Prostate gland (tissue), 2 donors: ENCODE results near the gene MNDA.

Experiments
- CTCF ChIP-seq, 4 experiments: fragments of 200-600 bp in 2 of 4; fragments of 450-650 bp in 2 of 4; sonication (generic) in 2 of 4; IDR thresholded peaks; 1 replicate in 3 of 4; 2 replicates in 1 of 4; pipeline ENCODE4 v1.5.1; 2016 to 2019; ENCODE audit warnings: antibody characterized with exemption in 4 of 4, mild to moderate bottlenecking in 2 of 4, moderate library complexity in 2 of 4
- POLR2A ChIP-seq: fragments of 450-650 bp; IDR thresholded peaks from one replicate; pipeline ENCODE4 v1.6.1; 2016; ENCODE audit warnings: antibody characterized with exemption, mild to moderate bottlenecking
- POLR2AphosphoS5 ChIP-seq: sonication (generic); formaldehyde crosslinking; IDR thresholded peaks from one replicate; pipeline ENCODE4 v1.6.1; 2017; ENCODE audit warnings: antibody characterized with exemption

DNA sequence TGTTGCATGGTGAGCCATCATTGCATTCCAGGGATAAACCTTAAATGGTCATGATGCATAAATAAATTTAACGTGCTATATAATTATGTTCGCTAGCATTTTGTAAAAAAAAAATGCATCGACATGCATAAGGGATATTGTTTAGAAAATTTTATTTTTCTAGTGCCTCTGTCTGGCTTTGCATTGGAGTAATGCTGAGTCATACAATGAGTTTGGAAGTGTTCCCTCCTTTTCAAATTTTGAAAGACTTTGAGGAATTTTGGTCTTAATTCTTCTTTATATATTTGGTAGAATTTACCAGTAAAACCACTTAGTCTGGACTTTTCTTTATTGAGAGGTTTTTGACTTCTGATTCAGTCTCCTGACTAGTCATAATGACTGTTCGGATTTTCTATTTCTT lies 4.9 kb downstream of the MNDA start:
- no peak for TF ChIP-seq POLR2AphosphoS5
- no peak for TF ChIP-seq CTCF (IDR thresholded peaks at IDR 0.05)
- no peak for TF ChIP-seq POLR2A
